HCT116 (cell line): Measurements from ENCODE around the gene GPATCH11. TPM values are rescaled to one million over a fixed set of nuclear protein-coding genes. Genes with fewer than 3 reads are reported as not detected.

Experiments used
- ATAC-seq: fragments of 200-7000 bp; cut with Tn5 transposase; 2 replicates; pipeline ENCODE4 v1.9.1; 2020; ENCODE audit warnings: mild to moderate bottlenecking, moderate library complexity
- Bru-seq: library from RNA; stranded (reverse); fragments of 400-500 nt; gene quantifications from one replicate; lab custom pipeline; 2021; lab: Mats Ljungman, UMichigan
- BruChase-seq, 2 experiments: library from RNA; stranded (reverse); fragments of 400-500 nt; gene quantifications; one replicate each; lab custom pipeline; 2021; lab: Mats Ljungman, UMichigan
- BruUV-seq: library from RNA; stranded (reverse); fragments of 400-500 nt; replicated peaks from 2 replicates; lab custom pipeline; 2021; lab: Mats Ljungman, UMichigan
- CTCF ChIA-PET: fragments of 300-600 bp; sonication (Branson Sonifier 250); formaldehyde crosslinking; loops from one replicate; lab custom pipeline; 2021; ENCODE audit warnings: antibody characterized with exemption; lab: Charles Lee
- POLR2A ChIA-PET: fragments of 300-600, 350-600 bp; sonication (Branson Sonifier 250); formaldehyde crosslinking; loops from one replicate; lab custom pipeline; 2021; ENCODE audit warnings: antibody characterized with exemption; lab: Charles Lee
- RAD21 ChIA-PET, 2 experiments: fragments of 300-600 bp; sonication (Branson Sonifier 250); formaldehyde crosslinking; loops; one replicate each; lab custom pipeline; 2023; ENCODE audit warnings: low total read pairs in 2 of 2; ENCODE audit not compliant: uncharacterized antibody in 2 of 2, unreplicated experiment in 2 of 2, low non-redundant PET in 1 of 2; lab: Charles Lee
- DNase-seq: peaks from one replicate; pipeline ENCODE4 v3.0.0-alpha.2; 2010; ENCODE audit warnings: low read depth, low spot score
- H2AFZ ChIP-seq: fragments of 200-600 bp; shearing (Covaris generic), sonication (generic); 2 replicates; pipeline ENCODE4 v1.6.1; 2017; ENCODE audit warnings: low read depth, mixed run types, mixed read lengths, antibody characterized with exemption, low read length; ENCODE audit not compliant: poor library complexity, severe bottlenecking
- H3K27ac ChIP-seq: 2 replicates; pipeline ENCODE4 v1.5.1; 2012; ENCODE audit warnings: low read depth, low read length
- H3K27me3 ChIP-seq: fragments of 200-600 bp; sonication (generic); 2 replicates; pipeline ENCODE4 v1.6.1; 2016; ENCODE audit warnings: mixed run types, low read length, mixed read lengths; ENCODE audit not compliant: insufficient read depth
- H3K36me3 ChIP-seq, 2 experiments: fragments of 200-500 bp in 1 of 2; fragments of 200-600 bp in 1 of 2; sonication (Bioruptor generic) in 1 of 2; sonication (generic) in 1 of 2; 2 replicates each; pipeline versions ENCODE4 v1.5.1 to v1.6.1; 2014 to 2016; ENCODE audit warnings: low read length in 2 of 2, inconsistent platforms in 1 of 2, mixed read lengths in 1 of 2, mixed run types in 1 of 2; ENCODE audit not compliant: insufficient read depth in 2 of 2, control insufficient read depth in 1 of 2
- H3K4me1 ChIP-seq, 2 experiments: fragments of 200-600 bp in 1 of 2; sonication (generic) in 1 of 2; 2 replicates each; pipeline versions ENCODE4 v1.5.1 to v1.6.1; 2012 to 2017; ENCODE audit warnings: low read length in 2 of 2, inconsistent platforms in 1 of 2, mild to moderate bottlenecking in 1 of 2, mixed read lengths in 1 of 2, mixed run types in 1 of 2, moderate library complexity in 1 of 2; ENCODE audit not compliant: insufficient read depth in 2 of 2, control insufficient read depth in 1 of 2
- H3K4me2 ChIP-seq: fragments of 200-600 bp; sonication (generic); 2 replicates; pipeline ENCODE4 v1.6.1; 2017; ENCODE audit warnings: mixed run types, low read length, mixed read lengths
- H3K4me3 ChIP-seq, 2 experiments: fragments of 200-600 bp in 1 of 2; sonication (generic) in 1 of 2; replicated peaks in 1 of 2; 2 replicates each; pipeline ENCODE4 v1.5.1; 2011 to 2016; ENCODE audit warnings: low read length in 2 of 2, control low read depth in 1 of 2, low read depth in 1 of 2, mild to moderate bottlenecking in 1 of 2, mixed read lengths in 1 of 2, mixed run types in 1 of 2
- H3K79me2 ChIP-seq: fragments of 200-600 bp; sonication (generic); 2 replicates; pipeline ENCODE4 v1.6.1; 2017; ENCODE audit warnings: mild to moderate bottlenecking, mixed run types, low read length, moderate library complexity, mixed read lengths; ENCODE audit not compliant: insufficient read depth
- H3K9ac ChIP-seq: fragments of 200-600 bp; sonication (generic); 2 replicates; pipeline ENCODE4 v1.6.1; 2016; ENCODE audit warnings: low read length, mixed read lengths
- H3K9me2 ChIP-seq: fragments of 200-600 bp; sonication (generic), shearing (Covaris generic); 2 replicates; pipeline ENCODE4 v1.6.1; 2017; ENCODE audit warnings: mixed run types, mild to moderate bottlenecking, moderate library complexity; ENCODE audit not compliant: insufficient read depth
- H3K9me3 ChIP-seq, 2 experiments: fragments of 200-500 bp in 1 of 2; fragments of 200-600 bp in 1 of 2; sonication (Bioruptor generic) in 1 of 2; sonication (generic) in 1 of 2; 2 replicates each; pipeline ENCODE4 v1.6.1; 2014 to 2017; ENCODE audit warnings: low read length in 2 of 2, mixed read lengths in 2 of 2, inconsistent platforms in 1 of 2, low read depth in 1 of 2, mild to moderate bottlenecking in 1 of 2, mixed run types in 1 of 2, moderate library complexity in 1 of 2; ENCODE audit not compliant: control insufficient read depth in 1 of 2, insufficient read depth in 1 of 2
- H4K20me1 ChIP-seq: fragments of 200-600 bp; sonication (generic), shearing (Covaris generic); 2 replicates; pipeline ENCODE4 v1.6.1; 2017; ENCODE audit warnings: mixed run types, mild to moderate bottlenecking, moderate library complexity; ENCODE audit not compliant: insufficient read depth
- ATF3 ChIP-seq: IDR thresholded peaks from 2 replicates; pipeline ENCODE4 v1.6.1; 2012
- CTCF ChIP-seq, 3 experiments: fragments of 200-600 bp in 1 of 3; sonication (generic) in 1 of 3; IDR thresholded peaks in 2 of 3; conservative IDR thresholded peaks in 1 of 3; 2 replicates each; pipeline ENCODE4 v1.5.1; 2012 to 2017; ENCODE audit warnings: low read depth in 2 of 3, low read length in 2 of 3, antibody characterized with exemption in 1 of 3, borderline replicate concordance in 1 of 3, control low read depth in 1 of 3, mild to moderate bottlenecking in 1 of 3, mixed read lengths in 1 of 3, mixed run types in 1 of 3, moderate library complexity in 1 of 3; ENCODE audit not compliant: insufficient read depth in 1 of 3
- ELF1 ChIP-seq: IDR thresholded peaks from 2 replicates; pipeline ENCODE4 v1.6.1; 2012; ENCODE audit warnings: low read depth, borderline replicate concordance
- EZH2 ChIP-seq: fragments of 200-600 bp; sonication (generic); IDR thresholded peaks from 2 replicates; pipeline ENCODE4 v1.6.1; 2017; ENCODE audit warnings: antibody characterized with exemption, mixed run types
- EZH2phosphoT487 ChIP-seq: fragments of 200-600 bp; IDR thresholded peaks from 2 replicates; pipeline ENCODE4 v1.6.1; 2018; ENCODE audit warnings: antibody characterized with exemption, borderline replicate concordance
- FOSL1 ChIP-seq: IDR thresholded peaks from 2 replicates; pipeline ENCODE4 v1.6.1; 2012; ENCODE audit warnings: low read depth
- JUND ChIP-seq: IDR thresholded peaks from 2 replicates; pipeline ENCODE4 v1.6.1; 2012
- POLR2AphosphoS5 ChIP-seq: IDR thresholded peaks from 2 replicates; pipeline ENCODE4 v1.6.1; 2011; ENCODE audit warnings: mild to moderate bottlenecking, low read depth, low read length, moderate library complexity
- RAD21 ChIP-seq: IDR thresholded peaks from 2 replicates; pipeline ENCODE4 v1.6.1; 2012; ENCODE audit warnings: low read depth, mild to moderate bottlenecking
- REST ChIP-seq: IDR thresholded peaks from 2 replicates; pipeline ENCODE4 v1.6.1; 2012; ENCODE audit warnings: low read depth
- SIN3A ChIP-seq: IDR thresholded peaks from 2 replicates; pipeline ENCODE4 v1.6.1; 2012; ENCODE audit warnings: low read depth
- SP1 ChIP-seq: IDR thresholded peaks from 2 replicates; pipeline ENCODE4 v1.6.1; 2012; ENCODE audit warnings: low read depth
- SRF ChIP-seq: IDR thresholded peaks from 2 replicates; pipeline ENCODE4 v1.6.1; 2012; ENCODE audit warnings: low read depth
- YY1 ChIP-seq: IDR thresholded peaks from 2 replicates; pipeline ENCODE4 v1.6.1; 2011; ENCODE audit warnings: low read length, low read depth, moderate library complexity, mild to moderate bottlenecking; ENCODE audit not compliant: insufficient replicate concordance; ENCODE audit errors: extremely low read depth
- ZFX ChIP-seq: fragments of 450-650 bp; IDR thresholded peaks from 2 replicates; pipeline ENCODE4 v1.6.1; 2017
- intact Hi-C: fragments of 100-400 bp; cut with micrococcal nuclease; formaldehyde crosslinking; loops from 2 replicates; pipeline ENCODE4 v1.10.0; 2022
- long read RNA-seq: library from polyadenylated mRNA; unstranded; transcript quantifications from one replicate; pipeline ENCODE4 v2.0.0, GENCODE V29; 2021; ENCODE audit not compliant: unreplicated experiment
- polyA plus RNA-seq: library from polyadenylated mRNA; unstranded; fragments of >200 nt; gene quantifications from 2 replicates; pipeline ENCODE4 v1.2.1, GENCODE V29; 2012; ENCODE audit warnings: missing spikeins
- total RNA-seq: library from RNA; stranded (reverse); gene quantifications from one replicate; pipeline ENCODE4 v1.2.1, GENCODE V29; 2021; ENCODE audit not compliant: unreplicated experiment
- TF ChIP-seq, protein P1 (sequence below): IDR thresholded peaks from 2 replicates; pipeline ENCODE4 v1.6.1; 2011; ENCODE audit warnings: mild to moderate bottlenecking, low read length, moderate library complexity; ENCODE audit not compliant: insufficient replicate concordance; ENCODE audit errors: extremely low read depth

Gene GPATCH11
- total RNA-seq (5.5 TPM), Bru-seq, nascent RNA (percentile 48 among the genes with signal in this experiment), BruChase-seq, experiment 1, labeled RNA remaining after a 6-hour chase (percentile 68 among the genes with signal in this experiment), BruChase-seq, experiment 2, labeled RNA remaining after a 2-hour chase (percentile 62 among the genes with signal in this experiment)
- polyA plus RNA-seq, result 1.3 and 2.1 TPM in 2 replicates
- long read RNA-seq, transcript GPATCH11-202 (9 exons, 3,906 nt), result major isoform, 5 of 7 reads
- long read RNA-seq, partial matches to known transcripts, result 1 of 7 reads
- long read RNA-seq, other reads (novel, unspliced or antisense), result 0 of 7 reads

- RAD21 ChIA-PET, result no interaction called here
- TSS peak; percentile 55 for BruUV-seq
- Histone ChIP-seq H3K36me3 (no peaks in the 10 kb centered on the region), H3K27me3 (no peaks in the 10 kb centered on the region), H3K4me3 (peak within 1 kb of the TSS; percentile 91 to 94), H2AFZ (no peak within 1 kb of the TSS), H3K9ac (peak within 1 kb of the TSS; percentile 64), H3K27ac (peak within 1 kb of the TSS; percentile 41), H3K4me2 (peak within 1 kb of the TSS; percentile 82), H4K20me1 (no peaks in the 10 kb centered on the region), H3K9me2 (no peaks in the 10 kb centered on the region), H3K4me1 (peaks cover 0 to 20% of the 10 kb centered on the region in 2 experiments; a peak in 3 of 4 replicates), H3K9me3 (no peaks in the 10 kb centered on the region), H3K79me2 (peaks cover 9% of the 10 kb centered on the region; the same call in 1 of the 2 replicates)
- POLR2A ChIA-PET, result no interaction called here
- CTCF ChIA-PET, result no interaction called here
- intact Hi-C loops, result no loop called here
- peak; percentile 95 for ATAC-seq
- peak; percentile 95 for DNase-seq
- TF ChIP-seq SRF (no peak), POLR2AphosphoS5 (peak; percentile 75), YY1 (no peak), JUND (no peak), ATF3 (no peak), CTCF (IDR thresholded peaks at IDR 0.05 in 2 of 3, conservative IDR thresholded peaks at IDR 0.05 in 1 of 3; ENCODE audit: borderline replicate concordance in 1 of 3, insufficient read depth in 1 of 3, low read depth in 2 of 3, low read length in 2 of 3) (no peak), ELF1 (peak; percentile 58), RAD21 (0 out of 2 replicates have a peak, but pooled peaks have one; percentile 12), REST (no peak), FOSL1 (peak; percentile 16; the same call in 1 of the 2 replicates), ZFX (peak; percentile 30; the same call in 1 of the 2 replicates), SIN3A (peak; percentile 83), EZH2phosphoT487 (no peak), EZH2 (no peak), SP1 (no peak)
- TF ChIP-seq, protein P1, sequence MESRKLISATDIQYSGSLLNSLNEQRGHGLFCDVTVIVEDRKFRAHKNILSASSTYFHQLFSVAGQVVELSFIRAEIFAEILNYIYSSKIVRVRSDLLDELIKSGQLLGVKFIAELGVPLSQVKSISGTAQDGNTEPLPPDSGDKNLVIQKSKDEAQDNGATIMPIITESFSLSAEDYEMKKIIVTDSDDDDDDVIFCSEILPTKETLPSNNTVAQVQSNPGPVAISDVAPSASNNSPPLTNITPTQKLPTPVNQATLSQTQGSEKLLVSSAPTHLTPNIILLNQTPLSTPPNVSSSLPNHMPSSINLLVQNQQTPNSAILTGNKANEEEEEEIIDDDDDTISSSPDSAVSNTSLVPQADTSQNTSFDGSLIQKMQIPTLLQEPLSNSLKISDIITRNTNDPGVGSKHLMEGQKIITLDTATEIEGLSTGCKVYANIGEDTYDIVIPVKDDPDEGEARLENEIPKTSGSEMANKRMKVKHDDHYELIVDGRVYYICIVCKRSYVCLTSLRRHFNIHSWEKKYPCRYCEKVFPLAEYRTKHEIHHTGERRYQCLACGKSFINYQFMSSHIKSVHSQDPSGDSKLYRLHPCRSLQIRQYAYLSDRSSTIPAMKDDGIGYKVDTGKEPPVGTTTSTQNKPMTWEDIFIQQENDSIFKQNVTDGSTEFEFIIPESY, result no peak
Measured at GRCh38 chr2:37083873-37084794, at the start of gene GPATCH11, which contains the start of gene HEATR5B. Gene GPATCH11 (plus strand): TSS chr2:37084518. CDS start chr2:37088382, 3,864 bp downstream. Gene HEATR5B (minus strand): TSS chr2:37084372. CDS start chr2:37083414, 958 bp downstream.
